Measurements from ENCODE around the gene SRSF8. TPM values are rescaled to one million over a fixed set of nuclear protein-coding genes. Genes with fewer than 3 reads are reported as not detected.

Gene SRSF8
- total and polyA plus RNA-seq, 8 donors, result 17.3 to 35.9 (median 27.1) TPM

GRCh38 chr11:95086836-95087570 lies 20.3 kb downstream of the SRSF8 start:
- FAIRE-seq, result no peak
- intact Hi-C loops (cut with DNase I), result loop anchor here in 1 of 3 donors (10.0 kb wide), 1 partner anchor 58 kb away; no protein-coding TSS in a partner anchor
- Histone ChIP-seq H3K27me3 (no peaks in the 10 kb centered on the region), H3K36me3 (no peaks in the 10 kb centered on the region), H3K27ac (no peak overlapping the region), H3K4me3 (no peak overlapping the region), H3K9me3 (no peaks in the 10 kb centered on the region), H3K4me1 (peaks cover 0 to 9% (median 0%) of the 10 kb centered on the region in 3 donors)
- TF ChIP-seq CTCF (IDR thresholded peaks at IDR 0.05), result no peak
- no peak for DNase-seq
- no peak for ATAC-seq
- 86 to 92% methylated on average over 1 of the region's 1 CpG for WGBS, 2 donors

GRCh38 chr11:95088946-95089619 lies 22.4 kb downstream of the SRSF8 start:
- Histone ChIP-seq H3K4me1 (peaks cover 0 to 9% (median 0%) of the 10 kb centered on the region in 3 donors), H3K9me3 (no peaks in the 10 kb centered on the region), H3K27me3 (no peaks in the 10 kb centered on the region), H3K4me3 (peak overlapping the region; percentile 70 to 86 (median 84)), H3K27ac (peak overlapping the region; percentile 77 to 92 (median 88)), H3K36me3 (no peaks in the 10 kb centered on the region)
- FAIRE-seq, result no peak
- no peak for TF ChIP-seq CTCF (IDR thresholded peaks at IDR 0.05)
- WGBS, 2 donors, result 15 to 17% methylated on average over 27 of the region's 27 CpGs
- no peak for DNase-seq
- ATAC-seq, result peak; percentile 22 to 66 (median 58)
- intact Hi-C loops (cut with DNase I), result loop anchor here in 1 of 3 donors (10.0 kb wide), 1 partner anchor 56 kb away; no protein-coding TSS in a partner anchor

- intact Hi-C loops (cut with DNase I), result loop anchor here in 1 of 3 donors (10.0 kb wide), 1 partner anchor 55 kb away; no protein-coding TSS in a partner anchor
- WGBS, 2 donors, result 0 to 1% methylated on average over 80 to 106 of the region's 106 CpGs
- no peak for TF ChIP-seq CTCF (IDR thresholded peaks at IDR 0.05)
- DNase-seq (peak; percentile 80 to 92 (median 84)), ATAC-seq (peak; percentile 95 to 98 (median 97)), FAIRE-seq (no peak)
- H3K4me3 ChIP-seq, result peak within 1 kb of the TSS; percentile 70 to 86 (median 84)
- H3K27me3 ChIP-seq, result no peaks in the 10 kb centered on the region
- no peaks in the 10 kb centered on the region for H3K9me3 ChIP-seq
- peak within 1 kb of the TSS; percentile 77 to 92 (median 88) for H3K27ac ChIP-seq
- peaks cover 0 to 9% (median 0%) of the 10 kb centered on the region in 3 donors for H3K4me1 ChIP-seq
- no peaks in the 10 kb centered on the region for H3K36me3 ChIP-seq
These were observed 23.2 kb downstream of the SRSF8 start, which contains the start of gene ENDOD1 for GRCh38 chr11:95089620-95090542. Gene ENDOD1, plus strand, starts transcription at chr11:95089846. Its CDS starts 82 bp downstream, at chr11:95089928.

GRCh38 chr11:95091663-95092180 lies 25.0 kb downstream of the SRSF8 start:
- DNase-seq, result no peak
- intact Hi-C loops (cut with DNase I), result no loop called here
- no peak for ATAC-seq
- H3K4me3 ChIP-seq, result no peak overlapping the region
- TF ChIP-seq CTCF (IDR thresholded peaks at IDR 0.05), result no peak
- H3K9me3 ChIP-seq, result no peaks in the 10 kb centered on the region
- H3K27ac ChIP-seq, result no peak overlapping the region
- H3K27me3 ChIP-seq, result no peaks in the 10 kb centered on the region
- no peak for FAIRE-seq
- H3K4me1 ChIP-seq, result peaks cover 0 to 9% (median 0%) of the 10 kb centered on the region in 3 donors
- H3K36me3 ChIP-seq, result no peaks in the 10 kb centered on the region

All from pancreas (tissue), 10 donors.